Measurements from ENCODE around the gene MYH10. TPM values are rescaled to one million over a fixed set of nuclear protein-coding genes. Genes with fewer than 3 reads are reported as not detected.

Gene MYH10
- total and polyA plus RNA-seq, 2 experiments from 2014 or later = 46.8 to 69.5 TPM

GRCh38 chr17:8602679-8603078 is 27.8 kb downstream of the MYH10 start:
- no peak overlapping the region for H3K4me3 ChIP-seq
- no peaks in the 10 kb centered on the region for H3K9me3 ChIP-seq (ENCODE audit: low read depth)

DNA sequence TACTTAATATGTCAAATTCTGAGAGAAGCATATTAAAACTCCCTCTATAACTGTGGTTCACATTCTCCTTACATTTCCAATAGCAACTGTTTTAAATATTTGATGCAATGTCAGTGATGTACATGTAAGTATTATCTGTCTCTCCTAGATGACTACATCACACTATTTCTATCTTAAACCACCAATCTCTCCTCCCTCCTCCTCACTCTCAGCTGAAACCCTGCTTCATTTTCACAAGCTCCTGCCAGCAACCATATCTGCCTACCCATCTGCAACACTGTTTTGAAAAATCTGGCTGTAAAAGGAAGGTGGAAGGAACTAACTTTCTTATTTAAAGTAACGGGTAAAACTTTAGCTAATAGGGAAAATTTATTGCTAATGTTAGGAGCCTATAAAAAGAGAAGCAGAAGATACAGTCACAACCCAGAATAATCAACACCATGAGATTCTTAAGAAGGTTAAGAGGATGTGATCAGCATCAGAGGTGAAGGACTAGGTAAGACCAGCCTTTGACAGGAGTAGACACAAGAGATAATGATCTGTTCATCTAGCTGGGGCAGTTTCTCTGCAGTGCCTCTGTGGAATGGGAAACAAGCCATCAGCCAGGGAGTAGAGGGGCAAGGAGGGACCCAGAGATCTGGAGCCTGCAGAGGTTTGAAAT is 31.0 kb downstream of the MYH10 start:
- Histone ChIP-seq H3K36me3 (ENCODE audit: low read depth) (peaks cover 12% of the 10 kb centered on the region; the same call in 1 of the 2 replicates), H3K4me2 (ENCODE audit: unreplicated experiment) (no peak overlapping the region), H3K9me3 (ENCODE audit: low read depth) (no peaks in the 10 kb centered on the region), H3K4me3 (no peak overlapping the region), H3K9me2 (ENCODE audit: insufficient read depth) (peaks cover 8% of the 10 kb centered on the region; the same call in 1 of the 2 replicates), H3K27ac (no peak overlapping the region), H2AFZ (no peak overlapping the region), H3F3A (ENCODE audit: insufficient read depth) (0 out of 2 replicates have a peak, but pooled peaks cover 11% of the 10 kb centered on the region), H3K4me1 (ENCODE audit: insufficient read depth) (0 out of 2 replicates have a peak, but pooled peaks cover 7% of the 10 kb centered on the region), H3K79me2 (ENCODE audit: insufficient read depth) (peaks cover 16% of the 10 kb centered on the region; the same call in 1 of the 2 replicates), H4K20me1 (ENCODE audit: insufficient read depth) (no peaks in the 10 kb centered on the region), H3K9ac (no peak overlapping the region), H3K27me3 (replicated peaks; ENCODE audit: insufficient read depth) (no peaks in the 10 kb centered on the region)
- 92 to 96% methylated on average over 1 of the region's 1 CpG for WGBS, 2 experiments (ENCODE audit: low coverage in 1 of 2, low lambda C conversion rate in 2 of 2, missing lambda C conversion rate in 2 of 2)
- no peak for TF ChIP-seq EZH2phosphoT487 (IDR thresholded peaks at IDR 0.05; ENCODE audit: insufficient read depth, low read depth)
- TF ChIP-seq EZH2 (IDR thresholded peaks at IDR 0.05; ENCODE audit: insufficient read depth, poor library complexity, severe bottlenecking) = no peak
- in situ Hi-C loops (cut with MboI) = no loop called here
- DNase-seq = no peak

More at GRCh38 chr17:8602679-8603078, 27.8 kb downstream of the MYH10 start:
- Histone ChIP-seq H2AFZ (no peak overlapping the region), H3K4me1 (ENCODE audit: insufficient read depth) (0 out of 2 replicates have a peak, but pooled peaks cover 7% of the 10 kb centered on the region), H3K36me3 (ENCODE audit: low read depth) (peaks cover 12% of the 10 kb centered on the region; the same call in 1 of the 2 replicates), H3K79me2 (ENCODE audit: insufficient read depth) (peaks cover 42% of the 10 kb centered on the region), H3K27me3 (replicated peaks; ENCODE audit: insufficient read depth) (no peaks in the 10 kb centered on the region), H3F3A (ENCODE audit: insufficient read depth) (0 out of 2 replicates have a peak, but pooled peaks cover 11% of the 10 kb centered on the region), H3K9ac (no peak overlapping the region), H3K9me2 (ENCODE audit: insufficient read depth) (0 out of 2 replicates have a peak, but pooled peaks cover 3% of the 10 kb centered on the region), H4K20me1 (ENCODE audit: insufficient read depth) (no peaks in the 10 kb centered on the region), H3K27ac (no peak overlapping the region), H3K4me2 (ENCODE audit: unreplicated experiment) (no peak overlapping the region)
- TF ChIP-seq EZH2 (IDR thresholded peaks at IDR 0.05; ENCODE audit: insufficient read depth, poor library complexity, severe bottlenecking) (no peak), EZH2phosphoT487 (IDR thresholded peaks at IDR 0.05; ENCODE audit: insufficient read depth, low read depth) (no peak)
- no peak for DNase-seq
- in situ Hi-C loops (cut with MboI) = no loop called here

DNA sequence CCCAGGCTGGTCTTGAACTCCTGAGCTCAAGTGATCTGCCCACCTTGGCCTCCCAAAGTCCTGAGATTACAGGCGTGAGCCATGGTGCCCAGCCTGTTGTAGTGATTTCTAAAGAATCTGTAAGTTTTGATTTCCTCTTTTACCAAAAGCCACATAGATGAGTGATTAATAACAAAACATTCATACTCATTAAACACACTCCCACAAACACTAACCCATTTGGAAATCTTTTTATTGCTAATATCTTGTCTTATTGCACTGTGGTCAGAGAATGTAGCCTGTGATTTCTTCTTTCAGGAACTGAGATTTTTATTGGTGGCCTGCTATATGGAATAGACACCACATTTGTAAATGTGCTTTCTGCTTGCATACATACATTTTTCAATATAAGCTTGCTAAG is 31.6 kb downstream of the MYH10 start:
- peak; percentile 9 for DNase-seq
- Histone ChIP-seq H3F3A (ENCODE audit: insufficient read depth) (0 out of 2 replicates have a peak, but pooled peaks cover 11% of the 10 kb centered on the region), H3K4me3 (no peak overlapping the region), H3K4me2 (ENCODE audit: unreplicated experiment) (no peak overlapping the region), H3K27ac (no peak overlapping the region), H3K9ac (no peak overlapping the region), H4K20me1 (ENCODE audit: insufficient read depth) (no peaks in the 10 kb centered on the region), H3K36me3 (ENCODE audit: low read depth) (peaks cover 8% of the 10 kb centered on the region; the same call in 1 of the 2 replicates), H3K9me2 (ENCODE audit: insufficient read depth) (peaks cover 8% of the 10 kb centered on the region; the same call in 1 of the 2 replicates), H2AFZ (no peak overlapping the region), H3K79me2 (ENCODE audit: insufficient read depth) (peaks cover 13% of the 10 kb centered on the region; the same call in 1 of the 2 replicates), H3K9me3 (ENCODE audit: low read depth) (no peaks in the 10 kb centered on the region), H3K27me3 (replicated peaks; ENCODE audit: insufficient read depth) (no peaks in the 10 kb centered on the region), H3K4me1 (ENCODE audit: insufficient read depth) (0 out of 2 replicates have a peak, but pooled peaks cover 7% of the 10 kb centered on the region)
- in situ Hi-C loops (cut with MboI) = no loop called here
- 81 to 84% methylated on average over 1 of the region's 1 CpG for WGBS, 2 experiments (ENCODE audit: low coverage in 1 of 2, low lambda C conversion rate in 2 of 2, missing lambda C conversion rate in 2 of 2)
- TF ChIP-seq EZH2phosphoT487 (IDR thresholded peaks at IDR 0.05; ENCODE audit: insufficient read depth, low read depth) (no peak), EZH2 (IDR thresholded peaks at IDR 0.05; ENCODE audit: insufficient read depth, poor library complexity, severe bottlenecking) (no peak)

DNA sequence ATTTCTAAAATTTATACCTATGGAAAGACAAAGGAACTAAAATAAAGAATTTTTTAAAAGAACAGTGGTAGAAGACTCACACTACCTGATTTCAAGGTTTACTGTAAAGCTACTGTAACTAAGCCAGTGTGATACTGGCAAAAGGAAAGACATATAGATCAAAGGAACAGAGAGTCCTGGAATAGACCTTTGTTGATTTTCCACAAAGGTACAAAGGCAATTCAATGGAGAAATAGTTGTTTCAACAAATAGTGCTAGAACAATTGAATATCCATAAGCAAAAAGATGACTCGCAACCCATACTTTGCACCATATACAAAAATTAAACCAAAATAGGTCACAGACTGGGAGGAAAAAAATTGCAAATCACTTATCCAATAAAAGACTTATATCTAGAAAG is 36.7 kb downstream of the MYH10 start:
- H3K4me2 ChIP-seq (ENCODE audit: unreplicated experiment) = no peak overlapping the region
- 100% methylated on average over 1 of the region's 1 CpG for WGBS, 2 experiments (ENCODE audit: low coverage in 1 of 2, low lambda C conversion rate in 2 of 2, missing lambda C conversion rate in 2 of 2)
- 0 out of 2 replicates have a peak, but pooled peaks cover 3% of the 10 kb centered on the region for H3F3A ChIP-seq (ENCODE audit: insufficient read depth)
- no peak overlapping the region for H3K9ac ChIP-seq
- H3K9me3 ChIP-seq (ENCODE audit: low read depth) = no peaks in the 10 kb centered on the region
- no peak overlapping the region for H3K4me3 ChIP-seq
- H4K20me1 ChIP-seq (ENCODE audit: insufficient read depth) = no peaks in the 10 kb centered on the region
- no peak overlapping the region for H3K27ac ChIP-seq
- 0 out of 2 replicates have a peak, but pooled peaks cover under 1% of the 10 kb centered on the region for H3K4me1 ChIP-seq (ENCODE audit: insufficient read depth)
- peaks cover 5% of the 10 kb centered on the region; the same call in 1 of the 2 replicates for H3K9me2 ChIP-seq (ENCODE audit: insufficient read depth)
- H2AFZ ChIP-seq = no peak overlapping the region
- peaks cover 34% of the 10 kb centered on the region for H3K79me2 ChIP-seq (ENCODE audit: insufficient read depth)
- no peak for TF ChIP-seq EZH2phosphoT487 (IDR thresholded peaks at IDR 0.05; ENCODE audit: insufficient read depth, low read depth)
- TF ChIP-seq EZH2 (IDR thresholded peaks at IDR 0.05; ENCODE audit: insufficient read depth, poor library complexity, severe bottlenecking) = no peak
- 0 out of 2 replicates have a peak, but pooled peaks cover under 1% of the 10 kb centered on the region for H3K36me3 ChIP-seq (ENCODE audit: low read depth)
- no peaks in the 10 kb centered on the region for H3K27me3 ChIP-seq (replicated peaks; ENCODE audit: insufficient read depth)
- in situ Hi-C loops (cut with MboI) = no loop called here
- DNase-seq = no peak
